A549 (cell line): ENCODE results near the gene FLT3LG. TPM values are rescaled to one million over a fixed set of nuclear protein-coding genes. Genes with fewer than 3 reads are reported as not detected.
"Not testable (repeated sequence)": the region's sequence is repeated elsewhere in the genome, so short reads cannot be mapped to it uniquely, and the experiment has no call there.

Experiments used
- ATAC-seq, 2 experiments: fragments of 200-7000 bp in 1 of 2; fragments of >200 bp in 1 of 2; cut with Nextera tagmentation in 1 of 2; cut with Tn5 transposase in 1 of 2; 3 replicates each; pipeline versions ENCODE4 v1.8.0 to v1.9.1; 2018 to 2020; ENCODE audit warnings: mild to moderate bottlenecking in 1 of 2, moderate library complexity in 1 of 2
- CTCF ChIA-PET: fragments of 300-600 bp; sonication (Branson Sonifier 250); formaldehyde crosslinking; extraction: SDS; loops from one replicate; lab custom pipeline; 2021; ENCODE audit warnings: antibody characterized with exemption, inconsistent platforms; lab: Yijun Ruan, JAX
- POLR2A ChIA-PET: fragments of 350-600 bp; formaldehyde crosslinking; extraction: SDS; loops from one replicate; lab custom pipeline; 2021; ENCODE audit warnings: antibody characterized with exemption, inconsistent platforms; lab: Yijun Ruan, JAX
- DNase-seq, 2 experiments: peaks; one replicate each; pipeline versions ENCODE4 v3.0.0 to v3.0.0-alpha.2; 2011 to 2016; ENCODE audit warnings: low read depth in 1 of 2, low spot score in 1 of 2
- FAIRE-seq: peaks from 2 replicates; lab custom pipeline; 2011; peaks lifted over from hg19 to GRCh38; lab: Jason Lieb, UNC
- H3K27ac ChIP-seq, 2 experiments: fragments of >200 bp; sonication (Bioruptor Twin); formaldehyde crosslinking; 3 replicates each; pipeline ENCODE4 v1.5.1; 2016 to 2017
- H3K4me1 ChIP-seq: fragments of >200 bp; sonication (Bioruptor Twin); formaldehyde crosslinking; 3 replicates; pipeline ENCODE4 v1.6.1; 2016
- H3K4me2 ChIP-seq: fragments of >200 bp; sonication (Bioruptor Twin); formaldehyde crosslinking; 3 replicates; pipeline ENCODE4 v1.6.1; 2016
- H3K4me3 ChIP-seq: fragments of >200 bp; sonication (Bioruptor Twin); formaldehyde crosslinking; 3 replicates; pipeline ENCODE4 v1.5.1; 2016
- H3K9me3 ChIP-seq: fragments of >200 bp; sonication (Bioruptor Twin); formaldehyde crosslinking; 3 replicates; pipeline ENCODE4 v1.6.1; 2016
- CBX2 ChIP-seq: fragments of 200-600 bp; sonication (generic); IDR thresholded peaks from 2 replicates; pipeline ENCODE4 v1.6.1; 2016; ENCODE audit warnings: low read depth, mild to moderate bottlenecking, borderline replicate concordance
- CBX8 ChIP-seq: fragments of 200-600 bp; sonication (generic); IDR thresholded peaks from 2 replicates; pipeline ENCODE4 v1.6.1; 2016
- CHD4 ChIP-seq: fragments of 200-600 bp; sonication (generic); IDR thresholded peaks from 2 replicates; pipeline ENCODE4 v1.6.1; 2016; ENCODE audit warnings: antibody characterized with exemption, mild to moderate bottlenecking, borderline replicate concordance
- CTCF ChIP-seq: fragments of >200 bp; sonication (Bioruptor Twin); formaldehyde crosslinking; IDR thresholded peaks from 3 replicates; pipeline ENCODE4 v1.5.1; 2016
- FOSL2 ChIP-seq, 2 experiments: fragments of 450-650 bp in 1 of 2; fragments of >200 bp in 1 of 2; sonication (Bioruptor Twin) in 1 of 2; formaldehyde crosslinking; IDR thresholded peaks; 2 replicates each; pipeline versions ENCODE4 v1.5.0 to v1.6.1; 2016 to 2020; ENCODE audit warnings: mild to moderate bottlenecking in 1 of 2, moderate library complexity in 1 of 2
- JUN ChIP-seq, 2 experiments: fragments of >200 bp; sonication (Bioruptor Twin); formaldehyde crosslinking; IDR thresholded peaks; 2 replicates in 1 of 2; 3 replicates in 1 of 2; pipeline ENCODE4 v1.6.1; 2016 to 2017
- NPAS2 ChIP-seq: fragments of 250-450 bp; sonication (Bioruptor Pico); IDR thresholded peaks from 2 replicates; pipeline ENCODE4 v1.8.0; 2022; ENCODE audit warnings: mild to moderate bottlenecking, moderate library complexity, borderline replicate concordance
- NR3C1 ChIP-seq: fragments of >200 bp; sonication (Bioruptor Twin); formaldehyde crosslinking; IDR thresholded peaks from 3 replicates; pipeline ENCODE4 v1.6.1; 2017
- RAD21 ChIP-seq, 2 experiments: fragments of >200 bp in 1 of 2; sonication (Bioruptor Twin) in 1 of 2; formaldehyde crosslinking in 1 of 2; IDR thresholded peaks in 1 of 2; conservative IDR thresholded peaks in 1 of 2; 2 replicates in 1 of 2; 3 replicates in 1 of 2; pipeline ENCODE4 v1.6.1; 2012 to 2018; ENCODE audit warnings: inconsistent platforms in 1 of 2
- TFCP2L1 ChIP-seq: fragments of 250-450 bp; sonication (Bioruptor Pico); IDR thresholded peaks from 2 replicates; pipeline ENCODE4 v1.5.0; 2021; ENCODE audit warnings: mild to moderate bottlenecking
- ZC3H11A ChIP-seq: fragments of 450-650 bp; IDR thresholded peaks from 2 replicates; pipeline ENCODE4 v1.6.1; 2014; ENCODE audit warnings: antibody characterized with exemption, mild to moderate bottlenecking
- ZFP36 ChIP-seq: fragments of 450-650 bp; IDR thresholded peaks from 2 replicates; pipeline ENCODE4 v1.6.1; 2014; ENCODE audit warnings: borderline replicate concordance; ENCODE audit not compliant: partially characterized antibody
- WGBS: methylation state at CpG from one replicate; pipeline ENCODE4 v1.1.6; 2017; ENCODE audit errors: missing lambda C conversion rate; 5-methylcytosine and 5-hydroxymethylcytosine counted together
- polyA plus RNA-seq, 4 experiments: library from polyadenylated mRNA; depleted of rRNA in 3 of 4; stranded (reverse); fragments of >200 nt; fragmentation: RNase III in 1 of 4; extraction: RNeasy Plus Mini Kit Qiagen cat#74134 plus additional on column Dnase treatment in 1 of 4; gene quantifications; 2 replicates in 3 of 4; 3 replicates in 1 of 4; pipeline ENCODE4 v1.2.3, GENCODE V29; 2011 to 2017
- TF ChIP-seq, protein P1 (sequence below): IDR thresholded peaks from 2 replicates; pipeline ENCODE4 v1.6.1; 2012

The FLT3LG gene
- polyA plus RNA-seq, 2 of the 4 experiments (the other 2 are of a cell fraction) = 0.58 to 0.99 TPM

- WGBS = 73% methylated on average over 5 of the region's 5 CpGs
- not testable (repeated sequence) for H3K4me3 ChIP-seq, FAIRE-seq, ATAC-seq, H3K9me3 ChIP-seq, H3K27ac ChIP-seq, DNase-seq
- CTCF ChIA-PET = interaction anchor here (0.6 to 19.0 kb wide), 18 partner anchors 8 to 330 kb away, joined by 3 to 244 read pairs (median 4); partner anchors contain the start of genes KASH5, NOSIP and PRRG2
- H3K4me2 ChIP-seq = peak overlapping the region; percentile 99
- POLR2A ChIA-PET = interaction anchor here (0.7 kb wide), 2 partner anchors 53 to 61 kb away, joined by 3 to 4 read pairs; no protein-coding TSS in a partner anchor
- H3K4me1 ChIP-seq = peaks cover 19% of the 10 kb centered on the region
These were observed 29.8 kb upstream of the FLT3LG start for GRCh38 chr19:49444100-49444700.

DNA sequence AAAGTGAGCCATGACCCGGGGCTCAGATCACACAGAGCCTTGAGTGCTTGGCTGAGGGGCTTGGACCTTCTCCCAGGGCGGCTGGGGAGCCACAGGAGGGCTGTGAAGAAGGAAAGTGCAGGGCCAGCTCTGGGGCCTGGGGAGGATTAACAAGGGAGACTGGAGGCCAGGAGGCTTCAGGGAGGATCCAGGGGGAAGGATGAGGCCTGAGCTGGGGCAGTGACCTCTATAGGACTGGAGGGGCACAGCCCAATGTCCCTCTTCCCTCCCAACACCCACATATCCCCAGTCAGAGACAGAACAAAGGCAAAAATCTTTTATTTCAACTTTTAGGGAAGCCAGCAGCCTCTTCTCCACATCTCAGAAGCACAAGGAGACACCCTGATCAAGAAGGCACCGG, 28.0 kb upstream of the FLT3LG start:
- Histone ChIP-seq H3K4me2 (no peak overlapping the region), H3K4me3 (no peak overlapping the region), H3K4me1 (peaks cover 18% of the 10 kb centered on the region)
- 87% methylated on average over 3 of the region's 3 CpGs for WGBS
- POLR2A ChIA-PET = no interaction called here
- FAIRE-seq (no peak), ATAC-seq (no peak)
- TF ChIP-seq JUN (IDR thresholded peaks at IDR 0.05) (0 out of 5 replicates have a peak, but pooled peaks of 1 of the 2 experiments have one; percentile 14), CBX8 (no peak), NR3C1 (no peak), CHD4 (no peak), ZC3H11A (no peak)
- TF ChIP-seq, all 56 proteins: peak for 1
- peak in 1 of 2 experiments; percentile 57 for DNase-seq
- H3K27ac ChIP-seq = no peak overlapping the region
- H3K9me3 ChIP-seq = no peaks in the 10 kb centered on the region
- CTCF ChIA-PET = interaction anchor here (0.6 to 19.0 kb wide), 11 partner anchors 10 to 220 kb away, joined by 3 to 244 read pairs (median 5); partner anchors contain the start of genes FLT3LG, KASH5, NOSIP and PRRG2

DNA sequence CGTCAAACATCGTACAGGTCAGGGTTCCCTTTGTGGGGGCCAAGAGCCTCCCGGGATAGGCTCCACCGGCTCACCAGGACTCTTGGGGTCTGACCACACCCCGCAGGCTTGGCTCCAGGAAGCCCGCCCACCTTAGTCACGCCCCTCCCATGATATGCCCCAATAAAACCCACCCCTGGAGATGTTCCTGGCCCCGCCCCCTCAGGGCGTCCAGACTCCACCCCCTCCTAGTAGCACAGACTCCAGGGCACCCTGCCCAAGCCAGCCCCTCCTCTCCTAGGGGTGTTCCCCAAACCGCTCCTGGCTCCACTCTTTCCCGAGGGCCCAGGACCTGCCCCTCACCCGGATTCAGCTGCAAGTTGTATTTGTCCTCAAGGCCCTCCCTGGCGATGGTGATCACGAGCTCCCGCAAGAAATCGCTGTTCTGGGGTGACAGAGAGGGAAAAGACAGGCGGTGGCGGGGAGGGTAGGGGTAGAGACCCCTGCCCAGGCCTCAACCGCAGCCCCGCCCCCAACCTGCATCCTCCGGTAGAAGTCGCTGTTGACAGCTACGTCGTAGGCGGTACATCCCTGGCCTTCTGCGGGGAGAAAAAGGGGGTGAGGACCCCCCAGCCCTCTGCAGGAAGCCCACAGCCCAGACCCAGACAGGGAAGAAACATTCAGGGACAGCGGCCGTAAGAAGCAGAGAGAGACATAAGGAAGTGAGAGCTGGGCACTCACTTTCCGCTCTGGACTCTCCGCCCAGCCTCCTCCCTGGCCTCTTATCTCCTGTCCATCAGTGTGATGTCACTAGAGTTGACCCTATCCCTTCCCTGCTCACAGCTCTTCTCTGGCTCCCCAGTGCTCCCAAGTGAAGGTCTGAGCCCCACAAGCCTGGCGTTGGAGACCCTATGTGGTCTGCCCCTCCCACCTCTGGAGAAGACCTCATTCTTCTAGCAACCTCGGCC, 26.3 kb upstream of the FLT3LG start:
- Histone ChIP-seq H3K4me2 (no peak overlapping the region), H3K4me1 (peaks cover 10% of the 10 kb centered on the region), H3K27ac (no peak overlapping the region), H3K9me3 (no peaks in the 10 kb centered on the region), H3K4me3 (no peak overlapping the region)
- FAIRE-seq (no peak), ATAC-seq (no peak)
- WGBS = 86% methylated on average over 30 of the region's 32 CpGs
- CTCF ChIA-PET = interaction anchor here (1.1 to 19.0 kb wide), 7 partner anchors 26 to 222 kb away, joined by 3 to 244 read pairs (median 10); partner anchors contain the start of genes FLT3LG and KASH5
- TF ChIP-seq TFCP2L1 (CRISPR knock-in tag) (no peak), CBX2 (no peak), NPAS2 (CRISPR knock-in tag) (no peak), FOSL2 (IDR thresholded peaks at IDR 0.05) (no peak), FOSL2 (CRISPR knock-in tag; IDR thresholded peaks at IDR 0.05) (no peak), RAD21 (conservative IDR thresholded peaks at IDR 0.05 in 1 of 2, IDR thresholded peaks at IDR 0.05 in 1 of 2) (no peak), CTCF (no peak)
- TF ChIP-seq, all 56 proteins: peak for 0
- DNase-seq = peak in 1 of 2 experiments; percentile 68
- POLR2A ChIA-PET = no interaction called here

DNA sequence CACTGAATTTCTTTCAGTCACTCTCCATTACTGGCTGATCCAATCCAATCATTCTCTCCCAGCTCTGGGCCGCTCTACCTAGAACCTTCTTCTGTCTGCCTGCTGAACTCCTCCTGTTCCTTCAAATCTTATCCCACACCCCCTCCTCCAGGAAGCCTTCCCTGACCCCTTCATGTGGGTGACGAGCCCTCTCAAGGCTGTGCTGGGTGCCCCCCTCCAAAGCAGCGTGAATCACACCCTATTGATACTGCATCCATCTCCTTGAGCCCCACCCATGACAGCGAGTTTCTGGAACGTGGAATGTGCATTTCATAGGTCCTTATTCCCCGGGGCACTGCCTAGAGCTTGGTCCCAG, 25.6 kb upstream of the FLT3LG start:
- no peak overlapping the region for H3K4me3 ChIP-seq
- TF ChIP-seq, protein P1, sequence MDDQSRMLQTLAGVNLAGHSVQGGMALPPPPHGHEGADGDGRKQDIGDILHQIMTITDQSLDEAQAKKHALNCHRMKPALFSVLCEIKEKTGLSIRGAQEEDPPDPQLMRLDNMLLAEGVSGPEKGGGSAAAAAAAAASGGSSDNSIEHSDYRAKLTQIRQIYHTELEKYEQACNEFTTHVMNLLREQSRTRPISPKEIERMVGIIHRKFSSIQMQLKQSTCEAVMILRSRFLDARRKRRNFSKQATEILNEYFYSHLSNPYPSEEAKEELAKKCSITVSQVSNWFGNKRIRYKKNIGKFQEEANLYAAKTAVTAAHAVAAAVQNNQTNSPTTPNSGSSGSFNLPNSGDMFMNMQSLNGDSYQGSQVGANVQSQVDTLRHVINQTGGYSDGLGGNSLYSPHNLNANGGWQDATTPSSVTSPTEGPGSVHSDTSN = no peak
- TF ChIP-seq ZFP36 = peak; percentile 51
- no peak overlapping the region for H3K4me2 ChIP-seq
- no peak overlapping the region for H3K27ac ChIP-seq
- DNase-seq (no peak), ATAC-seq (no peak), FAIRE-seq (no peak)
- 96% methylated on average over 6 of the region's 6 CpGs for WGBS
- ChIA-PET CTCF (interaction anchor here (1.1 to 19.0 kb wide), 6 partner anchors 13 to 222 kb away, joined by 3 to 244 read pairs (median 10); partner anchors contain the start of genes FLT3LG and KASH5), POLR2A (no interaction called here)
- no peaks in the 10 kb centered on the region for H3K9me3 ChIP-seq
- peaks cover 10% of the 10 kb centered on the region for H3K4me1 ChIP-seq
